T47D (cell line): Measurements from ENCODE around the gene GLIS1.

ENCODE experiments used
- DNase-seq, 2 experiments: peaks; one replicate each; pipeline versions ENCODE4 v3.0.0 to v3.0.0-alpha.2; 2011 to 2012; ENCODE audit warnings: low read depth in 1 of 2, low spot score in 1 of 2
- JUND ChIP-seq: IDR thresholded peaks from 2 replicates; pipeline ENCODE4 v1.6.1; 2012; ENCODE audit warnings: low read depth
- in situ Hi-C: cut with HindIII; loops from 2 replicates; pipeline ENCODE4 v1.10.0; 2016; ENCODE audit warnings: low sequenced_read_pairs, low pct_unique_long_range_greater_than_20kb

GLIS1 gene

DNA sequence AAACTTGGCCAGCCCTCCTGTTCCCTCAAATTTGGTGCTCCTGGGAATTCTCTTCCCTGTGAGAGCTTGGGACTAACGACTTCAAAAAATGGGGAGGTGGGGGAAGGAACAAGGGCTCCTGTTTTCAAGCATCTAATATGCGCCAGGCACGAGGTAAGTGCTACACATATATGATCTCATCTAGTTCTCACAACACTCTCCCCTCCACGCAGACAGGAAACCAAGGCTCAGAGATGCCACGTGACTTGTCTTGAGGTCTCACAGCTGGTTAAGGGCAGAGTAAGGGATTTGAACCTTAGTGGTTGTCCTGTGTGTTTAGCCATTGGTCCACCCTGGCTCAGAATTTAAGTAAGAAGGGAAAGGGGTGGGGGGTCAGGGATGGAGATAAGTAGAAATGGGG, 153.8 kb downstream of the GLIS1 start:
- no peak for DNase-seq
- in situ Hi-C loops, result no loop called here
- no peak for TF ChIP-seq JUND

GRCh38 chr1:53584777-53585107, 154.2 kb downstream of the GLIS1 start:
- no peak for DNase-seq
- in situ Hi-C loops, result no loop called here
- no peak for TF ChIP-seq JUND

DNA sequence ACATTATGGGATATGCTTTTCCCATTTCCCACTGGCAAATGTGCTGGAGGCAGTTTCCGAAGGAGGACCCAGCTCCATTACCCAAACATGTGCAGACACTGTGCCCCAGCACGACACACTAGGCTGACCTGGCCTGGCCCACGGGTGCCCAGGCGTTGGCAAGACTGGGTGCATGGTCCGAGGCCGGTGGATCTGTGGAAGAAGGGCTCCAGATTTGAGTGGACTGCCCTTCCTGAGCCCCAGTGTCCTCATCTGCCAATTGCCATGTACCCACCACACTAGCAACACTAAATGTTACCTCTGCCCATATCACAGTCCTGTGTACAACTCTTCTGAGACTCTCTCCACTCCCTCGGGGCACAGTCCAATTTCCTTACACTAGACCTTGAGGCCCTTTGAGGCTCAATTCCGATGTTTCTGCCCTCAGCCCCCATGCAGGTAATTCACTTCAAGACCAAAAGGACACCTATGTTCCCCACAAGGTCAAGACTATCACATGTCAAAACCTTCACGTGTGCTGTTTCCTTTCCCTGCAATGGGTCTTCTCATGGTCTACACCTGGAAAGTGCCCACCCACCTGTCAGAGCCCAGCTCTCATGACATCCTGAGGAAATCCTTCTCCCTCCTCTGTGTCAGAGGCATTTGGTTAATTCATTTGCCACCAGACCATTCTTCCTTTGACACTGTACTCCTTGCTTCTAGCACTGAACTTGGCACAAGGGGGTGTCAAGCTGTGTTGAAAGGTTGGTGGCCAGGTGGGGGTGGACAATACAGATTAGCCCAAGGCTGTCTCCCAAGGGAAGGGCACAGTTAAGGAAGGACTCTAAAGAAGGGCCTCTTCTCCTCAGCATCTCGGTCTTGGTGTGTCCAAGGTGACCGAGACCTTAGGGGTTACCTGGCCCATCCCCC, 154.8 kb downstream of the GLIS1 start:
- DNase-seq, result no peak
- in situ Hi-C loops, result no loop called here
- no peak for TF ChIP-seq JUND

DNA sequence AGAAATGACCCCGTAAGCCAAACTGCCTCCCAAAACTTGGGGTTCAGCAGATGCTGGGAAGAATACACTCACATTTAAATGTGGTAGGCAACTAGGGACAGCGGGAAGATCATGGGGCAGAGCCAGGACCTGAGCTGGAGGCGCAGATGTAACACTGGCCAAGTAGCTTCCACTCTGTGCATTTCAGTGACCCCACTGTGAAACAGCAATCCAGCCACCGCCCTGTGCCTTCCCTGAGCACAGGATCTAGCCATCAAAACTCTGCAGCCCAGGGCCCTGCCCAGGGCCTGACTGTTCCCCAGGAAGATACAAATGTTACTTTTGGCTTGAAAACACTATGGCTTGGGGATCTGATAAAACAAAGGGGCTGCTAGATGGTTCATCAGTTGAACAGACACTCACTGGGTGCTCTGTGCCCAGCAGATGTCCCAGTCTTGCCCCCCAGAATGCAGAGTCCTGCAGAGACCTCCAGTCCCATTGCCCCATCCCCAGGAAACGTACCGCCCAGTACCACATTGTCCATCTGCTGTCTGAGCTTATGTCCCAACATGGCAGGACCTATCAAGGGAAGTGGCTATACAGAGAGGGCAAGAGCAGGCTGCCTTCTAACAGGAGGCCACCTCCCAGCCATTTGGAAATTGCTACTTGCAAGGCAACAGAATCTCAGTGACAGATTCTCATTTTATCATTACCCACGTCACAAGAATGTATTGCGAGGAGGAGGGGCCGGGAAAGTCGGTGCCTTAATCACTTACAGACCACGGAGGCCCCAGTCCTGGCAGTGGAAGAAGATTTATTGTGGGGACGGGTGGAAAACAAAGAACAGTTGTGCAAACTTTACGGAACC, 155.7 kb downstream of the GLIS1 start:
- DNase-seq, result no peak
- TF ChIP-seq JUND, result no peak
- in situ Hi-C loops, result no loop called here

- DNase-seq, result no peak
- in situ Hi-C loops, result no loop called here
- no peak for TF ChIP-seq JUND
Observed at GRCh38 chr1:53582211-53583020, 156.5 kb downstream of the GLIS1 start.

- DNase-seq, result no peak
- in situ Hi-C loops, result no loop called here
- no peak for TF ChIP-seq JUND
Observed at GRCh38 chr1:53581476-53581875, 157.5 kb downstream of the GLIS1 start.

- no peak for TF ChIP-seq JUND
- in situ Hi-C loops, result no loop called here
- DNase-seq, result no peak
Observed at GRCh38 chr1:53580739-53581475, 158.1 kb downstream of the GLIS1 start.

DNA sequence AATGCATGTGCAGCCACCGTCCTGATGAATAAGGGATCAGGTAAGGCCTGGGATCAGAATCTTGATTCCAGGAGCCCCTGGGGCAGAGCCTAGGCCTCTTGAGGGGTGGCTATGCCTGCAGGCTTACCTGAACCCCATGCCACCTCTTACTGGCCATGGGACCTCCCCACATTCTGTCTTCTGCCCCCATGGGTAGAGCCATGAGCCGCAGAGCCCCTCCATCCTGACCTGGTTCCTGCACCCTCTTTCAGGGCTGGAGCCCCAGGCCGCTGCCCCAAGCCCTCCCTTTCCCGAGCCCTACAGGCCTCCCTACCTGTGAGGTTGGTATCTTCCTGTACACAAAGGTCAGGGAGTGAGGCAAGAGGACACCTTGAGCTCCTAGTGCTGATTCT, 159.0 kb downstream of the GLIS1 start:
- no peak for TF ChIP-seq JUND
- in situ Hi-C loops, result no loop called here
- DNase-seq, result no peak

GRCh38 chr1:53579221-53580008, 159.5 kb downstream of the GLIS1 start:
- in situ Hi-C loops, result no loop called here
- TF ChIP-seq JUND, result no peak

GRCh38 chr1:53578358-53578757, 160.6 kb downstream of the GLIS1 start:
- in situ Hi-C loops, result no loop called here
- TF ChIP-seq JUND, result no peak
- no peak for DNase-seq

More at GRCh38 chr1:53579221-53580008, 159.5 kb downstream of the GLIS1 start:
- DNase-seq, result no peak

- no peak for TF ChIP-seq JUND
- in situ Hi-C loops, result no loop called here
- no peak for DNase-seq
Observed at GRCh38 chr1:53577761-53578100, 161.2 kb downstream of the GLIS1 start.
